ENCODE measurements around the gene ZFYVE16. TPM values are rescaled to one million over a fixed set of nuclear protein-coding genes. Genes with fewer than 3 reads are reported as not detected.
"Not testable (repeated sequence)": the region's sequence is repeated elsewhere in the genome, so short reads cannot be mapped to it uniquely, and the experiment has no call there.

Gene ZFYVE16
- total RNA-seq, 1 donor from 2014 or later, result 53.6 TPM

DNA sequence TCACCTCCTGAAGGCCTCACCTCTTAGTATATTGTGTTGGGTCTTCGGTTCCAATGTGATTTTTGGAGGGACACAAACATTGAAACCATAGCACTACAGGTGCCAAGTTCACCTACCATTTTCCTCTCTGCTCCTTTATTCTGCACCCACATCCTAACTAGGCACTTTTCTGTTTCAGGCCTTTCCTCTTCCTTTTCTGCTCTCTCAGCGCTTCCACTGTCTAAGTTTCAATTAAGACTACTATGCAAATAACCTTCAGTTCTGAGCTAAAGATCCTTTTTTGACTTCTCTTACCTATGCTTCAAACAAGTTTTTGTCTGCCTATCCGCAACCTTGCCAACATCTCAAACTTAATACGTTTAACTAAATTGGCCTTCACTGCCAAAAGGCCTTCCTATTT, 25.4 kb upstream of the ZFYVE16 start:
- Mint-ChIP-seq H3K36me3 (ENCODE audit: unreplicated experiment) (no peaks in the 10 kb centered on the region), H3K4me3 (ENCODE audit: unreplicated experiment) (no peak overlapping the region), H3K27me3 (ENCODE audit: unreplicated experiment) (peaks cover 27% of the 10 kb centered on the region), H3K9me3 (ENCODE audit: unreplicated experiment) (no peaks in the 10 kb centered on the region), H3K27ac (ENCODE audit: unreplicated experiment) (no peak overlapping the region), H3K4me1 (ENCODE audit: unreplicated experiment) (no peaks in the 10 kb centered on the region)
- TF ChIP-seq, protein P1, sequence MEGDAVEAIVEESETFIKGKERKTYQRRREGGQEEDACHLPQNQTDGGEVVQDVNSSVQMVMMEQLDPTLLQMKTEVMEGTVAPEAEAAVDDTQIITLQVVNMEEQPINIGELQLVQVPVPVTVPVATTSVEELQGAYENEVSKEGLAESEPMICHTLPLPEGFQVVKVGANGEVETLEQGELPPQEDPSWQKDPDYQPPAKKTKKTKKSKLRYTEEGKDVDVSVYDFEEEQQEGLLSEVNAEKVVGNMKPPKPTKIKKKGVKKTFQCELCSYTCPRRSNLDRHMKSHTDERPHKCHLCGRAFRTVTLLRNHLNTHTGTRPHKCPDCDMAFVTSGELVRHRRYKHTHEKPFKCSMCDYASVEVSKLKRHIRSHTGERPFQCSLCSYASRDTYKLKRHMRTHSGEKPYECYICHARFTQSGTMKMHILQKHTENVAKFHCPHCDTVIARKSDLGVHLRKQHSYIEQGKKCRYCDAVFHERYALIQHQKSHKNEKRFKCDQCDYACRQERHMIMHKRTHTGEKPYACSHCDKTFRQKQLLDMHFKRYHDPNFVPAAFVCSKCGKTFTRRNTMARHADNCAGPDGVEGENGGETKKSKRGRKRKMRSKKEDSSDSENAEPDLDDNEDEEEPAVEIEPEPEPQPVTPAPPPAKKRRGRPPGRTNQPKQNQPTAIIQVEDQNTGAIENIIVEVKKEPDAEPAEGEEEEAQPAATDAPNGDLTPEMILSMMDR (IDR thresholded peaks at IDR 0.05), result no peak
- DNase-seq (ENCODE audit: extremely low spot score, unreplicated experiment), result no peak

DNA sequence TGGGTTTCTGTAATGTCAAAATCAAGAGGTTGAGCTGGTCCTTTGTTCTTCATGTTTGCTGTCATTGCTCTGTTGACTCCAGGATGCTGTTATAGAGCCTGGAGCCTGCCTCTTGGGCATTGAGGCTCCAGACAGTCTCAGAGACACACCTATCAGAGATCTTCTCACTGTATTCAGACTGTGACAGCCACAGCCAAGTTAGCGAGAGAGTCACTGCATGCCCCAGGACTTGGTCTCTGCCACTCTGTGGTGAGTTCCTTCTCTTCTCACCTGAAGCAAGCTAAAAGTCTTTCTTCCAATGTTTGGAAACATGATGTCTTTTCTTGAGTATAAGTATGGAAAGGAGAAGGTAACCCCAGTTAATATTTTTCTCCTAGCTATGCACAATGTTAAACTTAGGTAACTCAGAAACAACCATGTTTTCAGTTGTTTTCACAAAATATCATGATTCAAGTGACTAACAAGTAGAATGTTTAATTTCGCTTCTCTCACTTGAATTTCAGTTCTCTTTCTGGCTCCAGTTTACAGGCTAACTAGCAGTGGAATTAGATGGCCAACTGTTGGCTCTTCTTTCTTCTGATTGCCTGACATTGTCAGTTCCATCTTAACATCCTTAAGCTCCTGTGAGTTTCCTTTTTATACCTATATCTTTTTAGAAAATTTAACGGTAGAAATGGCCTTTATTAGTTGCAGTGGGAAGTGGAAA, 20.6 kb upstream of the ZFYVE16 start:
- Mint-ChIP-seq H3K4me1 (ENCODE audit: unreplicated experiment) (no peaks in the 10 kb centered on the region), H3K9me3 (ENCODE audit: unreplicated experiment) (no peaks in the 10 kb centered on the region), H3K4me3 (ENCODE audit: unreplicated experiment) (no peak overlapping the region), H3K36me3 (ENCODE audit: unreplicated experiment) (no peaks in the 10 kb centered on the region), H3K27ac (ENCODE audit: unreplicated experiment) (no peak overlapping the region), H3K27me3 (ENCODE audit: unreplicated experiment) (peaks cover 33% of the 10 kb centered on the region)
- no peak for DNase-seq (ENCODE audit: extremely low spot score, unreplicated experiment)
- TF ChIP-seq, protein P1 (IDR thresholded peaks at IDR 0.05), result no peak

DNA sequence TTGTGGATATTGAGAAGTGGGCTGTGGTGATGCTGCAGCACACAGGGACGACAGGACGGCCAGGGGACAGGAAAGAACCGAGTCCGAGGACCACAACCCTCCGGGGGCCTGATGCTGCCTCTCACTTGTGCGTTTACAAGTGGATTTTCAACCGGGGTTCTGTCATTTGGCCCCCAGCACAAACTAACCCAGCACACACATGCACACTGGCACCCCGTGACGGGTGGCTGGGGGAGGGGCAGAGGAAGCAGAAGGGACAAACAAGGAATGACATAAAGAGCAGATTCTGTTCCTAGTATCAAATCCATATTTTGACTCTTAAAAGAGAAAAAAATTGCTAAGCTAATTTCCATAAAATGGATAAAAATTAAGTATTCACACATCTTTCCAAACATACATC, 18.3 kb upstream of the ZFYVE16 start:
- no peaks in the 10 kb centered on the region for H3K9me3 Mint-ChIP-seq (ENCODE audit: unreplicated experiment)
- no peaks in the 10 kb centered on the region for H3K4me1 Mint-ChIP-seq (ENCODE audit: unreplicated experiment)
- no peak overlapping the region for H3K27ac Mint-ChIP-seq (ENCODE audit: unreplicated experiment)
- TF ChIP-seq, protein P1 (IDR thresholded peaks at IDR 0.05), result no peak
- no peak overlapping the region for H3K4me3 Mint-ChIP-seq (ENCODE audit: unreplicated experiment)
- no peak for DNase-seq (ENCODE audit: extremely low spot score, unreplicated experiment)
- peaks cover 35% of the 10 kb centered on the region for H3K27me3 Mint-ChIP-seq (ENCODE audit: unreplicated experiment)
- no peaks in the 10 kb centered on the region for H3K36me3 Mint-ChIP-seq (ENCODE audit: unreplicated experiment)

DNA sequence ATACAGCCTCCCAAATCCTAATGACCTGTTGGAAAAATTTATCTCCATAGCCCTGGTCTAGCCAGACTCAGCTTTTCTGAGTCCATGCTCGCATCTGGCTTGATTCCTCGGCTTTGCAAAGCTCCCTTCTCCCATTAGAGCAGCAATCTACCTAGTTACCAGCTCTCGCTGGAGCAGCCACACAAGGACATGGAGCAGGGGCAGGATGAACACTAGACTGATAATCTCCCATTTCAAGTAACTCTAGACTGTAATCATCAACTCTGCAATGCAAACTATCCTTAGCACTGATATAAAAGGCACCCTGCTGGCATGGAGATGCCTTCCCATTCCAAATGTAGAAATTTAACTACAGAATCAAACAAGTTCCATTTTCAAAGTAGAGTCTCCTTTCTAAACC, 17.5 kb upstream of the ZFYVE16 start:
- not testable (repeated sequence) for DNase-seq (ENCODE audit: extremely low spot score, unreplicated experiment); H3K4me1 Mint-ChIP-seq (ENCODE audit: unreplicated experiment); H3K9me3 Mint-ChIP-seq (ENCODE audit: unreplicated experiment); H3K36me3 Mint-ChIP-seq (ENCODE audit: unreplicated experiment); H3K27ac Mint-ChIP-seq (ENCODE audit: unreplicated experiment); H3K4me3 Mint-ChIP-seq (ENCODE audit: unreplicated experiment)
- peaks cover 35% of the 10 kb centered on the region for H3K27me3 Mint-ChIP-seq (ENCODE audit: unreplicated experiment)

DNA sequence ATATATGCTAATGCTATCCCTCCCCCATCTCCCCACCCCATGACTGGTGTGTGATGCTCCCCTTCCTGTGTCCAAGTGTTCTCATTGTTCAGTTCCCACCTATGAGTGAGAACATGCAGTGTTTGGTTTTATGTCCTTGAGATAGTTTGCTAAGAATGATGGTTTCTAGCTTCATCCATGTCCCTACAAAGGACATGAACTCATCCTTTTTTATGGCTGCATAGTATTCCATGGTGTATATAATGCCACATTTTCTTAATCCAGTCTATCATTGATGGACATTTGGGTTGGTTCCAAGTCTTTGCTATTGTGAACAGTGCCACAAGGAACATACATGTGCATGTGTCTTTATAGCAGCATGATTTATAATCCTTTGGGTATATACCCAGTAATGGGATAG, 16.6 kb upstream of the ZFYVE16 start:
- DNase-seq (ENCODE audit: extremely low spot score, unreplicated experiment); H3K9me3 Mint-ChIP-seq (ENCODE audit: unreplicated experiment); H3K4me3 Mint-ChIP-seq (ENCODE audit: unreplicated experiment); H3K36me3 Mint-ChIP-seq (ENCODE audit: unreplicated experiment); H3K4me1 Mint-ChIP-seq (ENCODE audit: unreplicated experiment); H3K27ac Mint-ChIP-seq (ENCODE audit: unreplicated experiment): not testable (repeated sequence)
- H3K27me3 Mint-ChIP-seq (ENCODE audit: unreplicated experiment), result peaks cover 35% of the 10 kb centered on the region

DNA sequence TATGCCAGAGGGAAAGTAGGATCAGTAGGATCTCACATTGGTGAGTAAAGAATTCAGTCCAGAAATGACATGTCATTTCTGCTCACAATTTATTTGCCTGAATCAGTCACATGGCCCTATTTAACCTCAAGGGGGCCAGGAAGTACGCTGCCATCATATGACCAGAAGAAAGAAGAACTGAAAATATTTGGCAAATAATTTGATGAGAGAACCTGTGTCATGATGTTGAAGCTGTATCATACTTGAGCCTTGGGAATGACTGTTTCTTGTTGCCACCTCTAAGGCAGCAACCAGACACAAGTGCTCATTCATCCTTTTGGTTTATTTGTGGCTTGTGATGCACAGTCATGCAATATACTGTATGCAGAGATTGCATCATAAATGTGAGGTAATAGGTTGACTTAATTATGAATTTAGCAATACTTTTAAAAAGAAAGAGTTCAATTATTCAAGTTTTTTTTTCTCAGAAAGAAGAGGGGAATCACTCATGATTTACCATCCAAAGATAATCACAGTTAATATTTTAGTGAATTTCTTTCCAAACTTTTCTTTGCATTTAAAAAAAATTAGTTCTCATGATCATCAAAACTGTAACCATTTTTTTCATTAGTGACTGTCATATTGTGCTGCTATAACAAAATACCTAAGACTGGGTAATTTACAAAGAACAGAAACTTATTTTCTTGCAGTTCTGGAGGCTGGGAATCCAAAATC, 8.2 kb upstream of the ZFYVE16 start:
- no peaks in the 10 kb centered on the region for H3K9me3 Mint-ChIP-seq (ENCODE audit: unreplicated experiment)
- no peak overlapping the region for H3K4me3 Mint-ChIP-seq (ENCODE audit: unreplicated experiment)
- TF ChIP-seq, protein P1 (IDR thresholded peaks at IDR 0.05), result no peak
- no peaks in the 10 kb centered on the region for H3K36me3 Mint-ChIP-seq (ENCODE audit: unreplicated experiment)
- no peak overlapping the region for H3K27ac Mint-ChIP-seq (ENCODE audit: unreplicated experiment)
- H3K27me3 Mint-ChIP-seq (ENCODE audit: unreplicated experiment), result peaks cover 26% of the 10 kb centered on the region
- no peak for DNase-seq (ENCODE audit: extremely low spot score, unreplicated experiment)
- H3K4me1 Mint-ChIP-seq (ENCODE audit: unreplicated experiment), result no peaks in the 10 kb centered on the region

DNA sequence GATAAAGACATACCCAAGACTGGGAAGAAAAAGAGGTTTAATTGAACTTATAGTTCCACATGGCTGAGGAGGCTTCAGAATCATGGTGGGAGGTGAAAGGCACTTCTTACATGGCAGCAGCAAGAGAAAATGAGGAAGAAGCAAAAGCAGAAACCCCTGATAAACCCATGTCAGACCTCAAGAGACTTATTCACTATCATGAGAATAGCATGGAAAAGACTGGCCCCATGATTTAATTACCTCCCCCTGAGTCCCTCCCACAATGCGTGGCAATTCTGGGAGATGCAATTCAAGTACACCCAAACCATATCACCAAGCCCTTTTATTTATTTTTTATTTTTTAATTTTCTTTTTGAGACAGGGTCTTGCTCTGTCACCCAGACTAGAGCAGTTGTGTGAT, 7.5 kb upstream of the ZFYVE16 start:
- not testable (repeated sequence) for H3K4me3 Mint-ChIP-seq (ENCODE audit: unreplicated experiment); H3K36me3 Mint-ChIP-seq (ENCODE audit: unreplicated experiment); DNase-seq (ENCODE audit: extremely low spot score, unreplicated experiment); H3K4me1 Mint-ChIP-seq (ENCODE audit: unreplicated experiment); H3K27ac Mint-ChIP-seq (ENCODE audit: unreplicated experiment); H3K9me3 Mint-ChIP-seq (ENCODE audit: unreplicated experiment)
- peaks cover 22% of the 10 kb centered on the region for H3K27me3 Mint-ChIP-seq (ENCODE audit: unreplicated experiment)
